Activated CD4-positive, alpha-beta T cell treated with anti-CD3 and anti-CD28 coated beads, Interleukin-2, amount 10 ng/mL, durations not matched to agents 7 days and 5 days (primary cell): ENCODE measurements around the gene NPR1. TPM values are rescaled to one million over a fixed set of nuclear protein-coding genes. Genes with fewer than 3 reads are reported as not detected.

Source experiments
- CTCF ChIA-PET: fragments of 350-600 bp; sonication (Branson Sonifier 250); formaldehyde crosslinking; loops from one replicate; lab custom pipeline; 2021; ENCODE audit warnings: antibody characterized with exemption; lab: Charles Lee
- POLR2A ChIA-PET: fragments of 350-600 bp; sonication (Branson Sonifier 250); formaldehyde crosslinking; loops from one replicate; lab custom pipeline; 2021; ENCODE audit warnings: antibody characterized with exemption; lab: Charles Lee
- DNase-seq: peaks from one replicate; pipeline ENCODE4 v3.0.0-alpha.2; 2020
- H3K27ac Mint-ChIP-seq: one replicate; pipeline ENCODE4 v1.8.0; 2021; ENCODE audit warnings: mild to moderate bottlenecking, moderate library complexity, mixed read lengths
- H3K27me3 Mint-ChIP-seq: one replicate; pipeline ENCODE4 v1.8.0; 2021; ENCODE audit warnings: mixed read lengths
- H3K36me3 Mint-ChIP-seq: one replicate; pipeline ENCODE4 v1.8.0; 2021; ENCODE audit warnings: low read depth, mixed read lengths
- H3K4me1 Mint-ChIP-seq: one replicate; pipeline ENCODE4 v1.8.0; 2021; ENCODE audit warnings: mixed read lengths
- H3K4me3 Mint-ChIP-seq: one replicate; pipeline ENCODE4 v1.8.0; 2021; ENCODE audit warnings: mild to moderate bottlenecking, moderate library complexity, mixed read lengths
- H3K9me3 Mint-ChIP-seq: one replicate; pipeline ENCODE4 v1.8.0; 2021; ENCODE audit warnings: mixed read lengths
- microRNA-seq: library from miRNA; unstranded; fragments of <30 nt; microRNA quantifications from one replicate; pipeline ENCODE4 v1.2.0, GENCODE V29; 2021; ENCODE audit warnings: borderline microRNAs expressed, borderline replicate concordance
- total RNA-seq, 2 experiments: library from RNA; stranded (reverse); gene quantifications; one replicate each; pipeline ENCODE4 v1.2.3, GENCODE V29; 2021

NPR1 gene
- total RNA-seq, 2 experiments from 2014 or later: not detected

DNA sequence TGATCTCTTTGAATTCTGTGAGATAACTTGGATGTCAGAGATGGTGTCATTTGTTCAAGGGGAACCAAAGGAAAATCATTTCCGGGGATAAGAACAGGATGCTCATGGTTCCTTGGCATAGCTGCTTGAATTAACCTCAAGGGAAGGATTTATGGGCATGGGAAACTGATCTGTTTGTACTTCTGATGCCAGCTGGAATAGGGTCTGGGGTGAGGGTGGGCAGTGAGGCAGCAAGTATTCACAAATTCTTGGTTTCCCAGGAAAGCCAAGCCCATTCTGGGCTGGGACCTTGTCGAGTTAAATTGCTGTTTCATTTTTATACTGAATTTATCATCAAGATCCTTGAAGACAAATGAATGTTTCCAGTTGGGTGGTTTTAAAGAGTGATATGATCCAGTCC, 63.5 kb downstream of the NPR1 start:
- Mint-ChIP-seq H3K36me3 (peaks cover 25% of the 10 kb centered on the region), H3K9me3 (no peaks in the 10 kb centered on the region), H3K27ac (no peak overlapping the region), H3K4me3 (no peak overlapping the region), H3K27me3 (no peaks in the 10 kb centered on the region), H3K4me1 (peaks cover 6% of the 10 kb centered on the region)
- no peak for DNase-seq
- POLR2A ChIA-PET: no interaction called here
- CTCF ChIA-PET: interaction anchor here (0.6 to 0.9 kb wide), 2 partner anchors 13 to 1280 kb away, joined by 3 read pairs; no protein-coding TSS in a partner anchor

DNA sequence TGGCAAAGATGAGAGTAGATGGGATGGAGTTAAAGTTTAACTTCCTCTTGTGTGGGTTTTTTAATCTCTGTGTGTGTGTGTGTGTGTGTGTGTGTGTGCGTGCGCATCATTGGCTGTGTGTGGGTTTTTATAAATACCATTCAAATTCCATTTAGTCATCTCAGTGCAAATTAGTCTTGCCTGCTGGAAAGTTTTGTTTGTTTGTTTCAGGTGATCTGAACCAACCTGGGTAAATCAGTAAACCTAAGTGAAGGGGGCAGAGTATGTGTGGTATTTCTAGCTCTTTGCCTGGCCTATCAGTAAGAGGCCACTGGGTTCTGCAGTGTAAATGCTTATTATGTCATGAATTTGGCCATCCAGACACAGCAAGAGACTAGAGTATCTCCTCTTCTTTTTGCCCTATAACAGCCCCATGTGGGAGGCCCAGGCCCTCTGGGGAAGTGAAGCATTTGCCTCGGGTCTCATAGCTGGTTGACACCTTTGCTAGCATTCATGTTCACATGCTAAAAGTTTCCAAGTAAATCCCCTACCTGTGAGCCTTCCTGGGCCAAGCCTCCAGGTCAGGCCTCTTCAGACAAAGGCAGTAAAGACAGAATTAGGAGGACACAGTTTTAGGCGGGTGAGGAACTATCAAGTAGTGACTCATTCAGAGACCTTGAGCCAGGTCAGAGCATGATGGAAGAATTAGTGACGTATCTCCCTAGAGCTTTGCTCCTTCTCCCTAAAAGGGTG, 64.1 kb downstream of the NPR1 start:
- no peaks in the 10 kb centered on the region for H3K27me3 Mint-ChIP-seq
- H3K4me3 Mint-ChIP-seq: no peak overlapping the region
- CTCF ChIA-PET: interaction anchor here (0.9 to 1.1 kb wide), 3 partner anchors 8 to 22 kb away, joined by 3 to 4 read pairs (median 3); no protein-coding TSS in a partner anchor
- H3K36me3 Mint-ChIP-seq: peaks cover 30% of the 10 kb centered on the region
- POLR2A ChIA-PET: no interaction called here
- H3K9me3 Mint-ChIP-seq: no peaks in the 10 kb centered on the region
- DNase-seq: no peak
- peaks cover 6% of the 10 kb centered on the region for H3K4me1 Mint-ChIP-seq
- H3K27ac Mint-ChIP-seq: no peak overlapping the region

Small RNA genes within 50 kb of the gene (microRNA-seq; reads per million reads assigned to microRNA genes)
- gene MIR8083: not detected

Other genes with a start within 250 kb of the NPR1 start
- gene S100A7, start 218.0 kb upstream of the NPR1 start, total RNA-seq: not detected
- gene S100A6, start 142.7 kb upstream of the NPR1 start, total RNA-seq: 100 to 1,000 TPM; 444 to 557 TPM
- gene S100A5, start 137.8 kb upstream of the NPR1 start, total RNA-seq: 1 to 10 TPM; 3.0 to 3.8 TPM
- gene S100A4, start 132.9 kb upstream of the NPR1 start, total RNA-seq: 100 to 1,000 TPM; 678 to 905 TPM
- not detected for gene S100A3, start 129.4 kb upstream of the NPR1 start, total RNA-seq
- 1 to 10 TPM in 1 of 2 experiments, under 1 TPM in 1; 0.50 to 1.8 TPM for gene S100A2, start 112.8 kb upstream of the NPR1 start, total RNA-seq
- gene S100A16, start 65.6 kb upstream of the NPR1 start, total RNA-seq: not detected
- gene S100A14, start 62.4 kb upstream of the NPR1 start, total RNA-seq: not detected
- 1 to 10 TPM; 3.9 to 4.2 TPM for gene S100A13, start 51.2 kb upstream of the NPR1 start, total RNA-seq
- gene S100A1, start 50.3 kb upstream of the NPR1 start, total RNA-seq: not detected
- 10 to 100 TPM; 96.1 to 98.3 TPM for gene CHTOP, start 44.6 kb upstream of the NPR1 start, total RNA-seq
- gene SNAPIN, start 20.0 kb upstream of the NPR1 start, total RNA-seq: 10 to 100 TPM; 36.1 to 39.6 TPM
- 100 to 1,000 TPM; 192 to 223 TPM for gene ILF2, start 7.7 kb upstream of the NPR1 start, total RNA-seq
- 10 to 100 TPM; 62.9 to 64.8 TPM for gene INTS3, start 49.4 kb downstream of the NPR1 start, total RNA-seq
- 10 to 100 TPM; 22.2 to 22.9 TPM for gene SLC27A3, start 96.7 kb downstream of the NPR1 start, total RNA-seq
- gene GATAD2B, start 244.3 kb downstream of the NPR1 start, total RNA-seq: 10 to 100 TPM; 73.4 to 75.4 TPM